GM23248 (cell line): ENCODE data around the gene GRK3.

Experiments
- EZH2 ChIP-seq: fragments of 200-600 bp; sonication (generic); IDR thresholded peaks from 2 replicates; pipeline ENCODE4 v1.6.1; 2018; ENCODE audit warnings: antibody characterized with exemption, mild to moderate bottlenecking; ENCODE audit not compliant: insufficient read depth, poor library complexity, severe bottlenecking
- EZH2phosphoT487 ChIP-seq: fragments of 200-600 bp; sonication (generic); IDR thresholded peaks from 2 replicates; pipeline ENCODE4 v1.6.1; 2018; ENCODE audit warnings: antibody characterized with exemption, moderate library complexity, mild to moderate bottlenecking, low read depth; ENCODE audit not compliant: insufficient read depth

GRCh38 chr22:25749420-25750169 lies 185.1 kb downstream of the GRK3 start:
- TF ChIP-seq EZH2: no peak
- TF ChIP-seq EZH2phosphoT487: no peak
